ENCODE measurements around the gene TMPO. TPM values are rescaled to one million over a fixed set of nuclear protein-coding genes. Genes with fewer than 3 reads are reported as not detected.

The TMPO gene
- total and polyA plus RNA-seq, 10 of the 15 experiments (the other 5 are each of a cell fraction or from before 2014, with no cell fraction given): 79.8 to 246 (median 179) TPM

GRCh38 chr12:98593351-98594049, 78.1 kb downstream of the TMPO start, which contains the start of gene SLC25A3 (continued):
- TF ChIP-seq, protein P1, sequence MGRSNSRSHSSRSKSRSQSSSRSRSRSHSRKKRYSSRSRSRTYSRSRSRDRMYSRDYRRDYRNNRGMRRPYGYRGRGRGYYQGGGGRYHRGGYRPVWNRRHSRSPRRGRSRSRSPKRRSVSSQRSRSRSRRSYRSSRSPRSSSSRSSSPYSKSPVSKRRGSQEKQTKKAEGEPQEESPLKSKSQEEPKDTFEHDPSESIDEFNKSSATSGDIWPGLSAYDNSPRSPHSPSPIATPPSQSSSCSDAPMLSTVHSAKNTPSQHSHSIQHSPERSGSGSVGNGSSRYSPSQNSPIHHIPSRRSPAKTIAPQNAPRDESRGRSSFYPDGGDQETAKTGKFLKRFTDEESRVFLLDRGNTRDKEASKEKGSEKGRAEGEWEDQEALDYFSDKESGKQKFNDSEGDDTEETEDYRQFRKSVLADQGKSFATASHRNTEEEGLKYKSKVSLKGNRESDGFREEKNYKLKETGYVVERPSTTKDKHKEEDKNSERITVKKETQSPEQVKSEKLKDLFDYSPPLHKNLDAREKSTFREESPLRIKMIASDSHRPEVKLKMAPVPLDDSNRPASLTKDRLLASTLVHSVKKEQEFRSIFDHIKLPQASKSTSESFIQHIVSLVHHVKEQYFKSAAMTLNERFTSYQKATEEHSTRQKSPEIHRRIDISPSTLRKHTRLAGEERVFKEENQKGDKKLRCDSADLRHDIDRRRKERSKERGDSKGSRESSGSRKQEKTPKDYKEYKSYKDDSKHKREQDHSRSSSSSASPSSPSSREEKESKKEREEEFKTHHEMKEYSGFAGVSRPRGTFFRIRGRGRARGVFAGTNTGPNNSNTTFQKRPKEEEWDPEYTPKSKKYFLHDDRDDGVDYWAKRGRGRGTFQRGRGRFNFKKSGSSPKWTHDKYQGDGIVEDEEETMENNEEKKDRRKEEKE (IDR thresholded peaks at IDR 0.05): no peak
- TF ChIP-seq MXI1 (IDR thresholded peaks at IDR 0.05; ENCODE audit: low read depth, low read length) (peak; percentile 90), SPI1 (IDR thresholded peaks at IDR 0.05; ENCODE audit: borderline replicate concordance, insufficient read depth, low read depth, low read length) (no peak), BCL11A (IDR thresholded peaks at IDR 0.05; ENCODE audit: low read depth, low read length) (no peak), ZBTB33 (IDR thresholded peaks at IDR 0.05) (no peak), PAX8 (IDR thresholded peaks at IDR 0.05) (no peak), TARDBP (IDR thresholded peaks at IDR 0.05; ENCODE audit: borderline replicate concordance) (no peak), NKRF (conservative IDR thresholded peaks at IDR 0.05) (peak; percentile 68), ZBTB40 (IDR thresholded peaks at IDR 0.05; ENCODE audit: borderline replicate concordance) (peak; percentile 70; the same call in 1 of the 2 replicates), NR2C1 (IDR thresholded peaks at IDR 0.05) (peak; percentile 57; the same call in 1 of the 2 replicates), TAF1 (IDR thresholded peaks at IDR 0.05; ENCODE audit: borderline replicate concordance, low read depth, low read length) (peak; percentile 93), RAD51 (IDR thresholded peaks at IDR 0.05) (no peak), BCL3 (IDR thresholded peaks at IDR 0.05; ENCODE audit: borderline replicate concordance, insufficient read depth, low read depth, low read length, poor library complexity, severe bottlenecking) (no peak), YBX1 (IDR thresholded peaks at IDR 0.05) (no peak)
- TF ChIP-seq, protein P2, sequence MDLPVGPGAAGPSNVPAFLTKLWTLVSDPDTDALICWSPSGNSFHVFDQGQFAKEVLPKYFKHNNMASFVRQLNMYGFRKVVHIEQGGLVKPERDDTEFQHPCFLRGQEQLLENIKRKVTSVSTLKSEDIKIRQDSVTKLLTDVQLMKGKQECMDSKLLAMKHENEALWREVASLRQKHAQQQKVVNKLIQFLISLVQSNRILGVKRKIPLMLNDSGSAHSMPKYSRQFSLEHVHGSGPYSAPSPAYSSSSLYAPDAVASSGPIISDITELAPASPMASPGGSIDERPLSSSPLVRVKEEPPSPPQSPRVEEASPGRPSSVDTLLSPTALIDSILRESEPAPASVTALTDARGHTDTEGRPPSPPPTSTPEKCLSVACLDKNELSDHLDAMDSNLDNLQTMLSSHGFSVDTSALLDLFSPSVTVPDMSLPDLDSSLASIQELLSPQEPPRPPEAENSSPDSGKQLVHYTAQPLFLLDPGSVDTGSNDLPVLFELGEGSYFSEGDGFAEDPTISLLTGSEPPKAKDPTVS (IDR thresholded peaks at IDR 0.05; ENCODE audit: low read depth, low read length): no peak

All from GM12878 (cell line).